ENCODE measurements around the gene SNX33. TPM values are rescaled to one million over a fixed set of nuclear protein-coding genes. Genes with fewer than 3 reads are reported as not detected.

Gene SNX33
- total RNA-seq, 2 experiments from 2014 or later, result 0.09 to 0.38 TPM

- H4K20me1 ChIP-seq (ENCODE audit: insufficient read depth, low read length), result no peaks in the 10 kb centered on the region
- H3K36me3 ChIP-seq (ENCODE audit: insufficient read depth, low read length), result peaks cover 69% of the 10 kb centered on the region
- ChIA-PET POLR2A (interaction anchor here (0.6 to 1.1 kb wide), 4 partner anchors 13 to 203 kb away, joined by 3 to 4 read pairs (median 4); no protein-coding TSS in a partner anchor), CTCF (ENCODE audit: unreplicated experiment) (no interaction called here)
- no peaks in the 10 kb centered on the region for H3K9me2 ChIP-seq (ENCODE audit: insufficient read depth, low read length)
- no peaks in the 10 kb centered on the region for H3K9me3 ChIP-seq (ENCODE audit: low read length)
- no TSS peak for BruUV-seq (replicated peaks)
- H3K79me2 ChIP-seq (ENCODE audit: insufficient read depth, low read depth, low read length), result peaks cover 12% of the 10 kb centered on the region; the same call in 1 of the 2 replicates
- H3K27ac ChIP-seq (ENCODE audit: low read depth, low read length, poor library complexity, severe bottlenecking), result no peak overlapping the region
- no peak for DNase-seq (ENCODE audit: low spot score)
- H2AFZ ChIP-seq (ENCODE audit: low read length), result no peak overlapping the region
- no peak overlapping the region for H3K4me2 ChIP-seq (ENCODE audit: low read length)
- intact Hi-C loops (cut with micrococcal nuclease; ENCODE audit: unreplicated experiment), result no loop called here
- no peak overlapping the region for H3K4me3 ChIP-seq (ENCODE audit: low read depth, low read length, poor library complexity, severe bottlenecking)
- TF ChIP-seq EZH2phosphoT487 (IDR thresholded peaks at IDR 0.05; ENCODE audit: borderline replicate concordance, low read depth, low read length), result no peak
- no peak for TF ChIP-seq CTCF (conservative IDR thresholded peaks at IDR 0.05; ENCODE audit: low read length)
- peaks cover 4% of the 10 kb centered on the region for H3K4me1 ChIP-seq (ENCODE audit: insufficient read depth, low read length, poor library complexity, severe bottlenecking)
Observed at GRCh38 chr15:75620058-75620820, 27.5 kb upstream of the SNX33 start.

GRCh38 chr15:75620841-75621391 is 26.8 kb upstream of the SNX33 start:
- CTCF ChIA-PET (ENCODE audit: unreplicated experiment), result no interaction called here
- H3K79me2 ChIP-seq (ENCODE audit: insufficient read depth, low read depth, low read length), result peaks cover 12% of the 10 kb centered on the region; the same call in 1 of the 2 replicates
- H2AFZ ChIP-seq (ENCODE audit: low read length), result no peak overlapping the region
- peaks cover 4% of the 10 kb centered on the region for H3K4me1 ChIP-seq (ENCODE audit: insufficient read depth, low read length, poor library complexity, severe bottlenecking)
- POLR2A ChIA-PET, result interaction anchor here (0.6 to 1.1 kb wide), 4 partner anchors 13 to 204 kb away, joined by 3 to 4 read pairs (median 4); no protein-coding TSS in a partner anchor
- DNase-seq (ENCODE audit: low spot score), result no peak
- no peaks in the 10 kb centered on the region for H3K9me3 ChIP-seq (ENCODE audit: low read length)
- H3K4me3 ChIP-seq (ENCODE audit: low read depth, low read length, poor library complexity, severe bottlenecking), result no peak overlapping the region
- H3K36me3 ChIP-seq (ENCODE audit: insufficient read depth, low read length), result peaks cover 63% of the 10 kb centered on the region
- no peak overlapping the region for H3K4me2 ChIP-seq (ENCODE audit: low read length)
- no peaks in the 10 kb centered on the region for H4K20me1 ChIP-seq (ENCODE audit: insufficient read depth, low read length)
- no peak overlapping the region for H3K27ac ChIP-seq (ENCODE audit: low read depth, low read length, poor library complexity, severe bottlenecking)
- no peaks in the 10 kb centered on the region for H3K9me2 ChIP-seq (ENCODE audit: insufficient read depth, low read length)
- no TSS peak for BruUV-seq (replicated peaks)
- intact Hi-C loops (cut with micrococcal nuclease; ENCODE audit: unreplicated experiment), result no loop called here
- no peak for TF ChIP-seq CTCF (conservative IDR thresholded peaks at IDR 0.05; ENCODE audit: low read length)
- TF ChIP-seq EZH2phosphoT487 (IDR thresholded peaks at IDR 0.05; ENCODE audit: borderline replicate concordance, low read depth, low read length), result no peak

- CTCF ChIA-PET (ENCODE audit: unreplicated experiment), result no interaction called here
- intact Hi-C loops (cut with micrococcal nuclease; ENCODE audit: unreplicated experiment), result no loop called here
- no peak overlapping the region for H3K27ac ChIP-seq (ENCODE audit: low read depth, low read length, poor library complexity, severe bottlenecking)
Observed at GRCh38 chr15:75622505-75622904, 25.2 kb upstream of the SNX33 start.

More at GRCh38 chr15:75622505-75622904, 25.2 kb upstream of the SNX33 start:
- Histone ChIP-seq H3K4me1 (ENCODE audit: insufficient read depth, low read length, poor library complexity, severe bottlenecking) (peaks cover 17% of the 10 kb centered on the region), H3K36me3 (ENCODE audit: insufficient read depth, low read length) (peaks cover 47% of the 10 kb centered on the region), H3K9me2 (ENCODE audit: insufficient read depth, low read length) (no peaks in the 10 kb centered on the region), H4K20me1 (ENCODE audit: insufficient read depth, low read length) (no peaks in the 10 kb centered on the region), H2AFZ (ENCODE audit: low read length) (no peak overlapping the region), H3K4me2 (ENCODE audit: low read length) (no peak overlapping the region), H3K79me2 (ENCODE audit: insufficient read depth, low read depth, low read length) (peaks cover 17% of the 10 kb centered on the region; the same call in 1 of the 2 replicates), H3K4me3 (ENCODE audit: low read depth, low read length, poor library complexity, severe bottlenecking) (no peak overlapping the region), H3K9me3 (ENCODE audit: low read length) (no peaks in the 10 kb centered on the region)
- no peak for DNase-seq (ENCODE audit: low spot score)
- TF ChIP-seq EZH2phosphoT487 (IDR thresholded peaks at IDR 0.05; ENCODE audit: borderline replicate concordance, low read depth, low read length) (no peak), CTCF (conservative IDR thresholded peaks at IDR 0.05; ENCODE audit: low read length) (no peak)
- no TSS peak for BruUV-seq (replicated peaks)
- POLR2A ChIA-PET, result no interaction called here

Measured in OCI-LY7 (cell line).